Karpas-422 (cell line): Measurements from ENCODE around the gene EIF5AL1. TPM values are rescaled to one million over a fixed set of nuclear protein-coding genes. Genes with fewer than 3 reads are reported as not detected.

Experiments used
- DNase-seq: peaks from one replicate; pipeline ENCODE4 v3.0.0-alpha.2; 2015
- H2AFZ ChIP-seq: fragments of 200-600 bp; sonication (generic); 2 replicates; pipeline ENCODE4 v1.6.1; 2014; ENCODE audit warnings: antibody characterized with exemption, low read length, mixed read lengths
- H3K27ac ChIP-seq: fragments of 200-600 bp; sonication (generic); 2 replicates; pipeline ENCODE4 v1.5.1; 2014; ENCODE audit warnings: mild to moderate bottlenecking, low read length, moderate library complexity
- H3K27me3 ChIP-seq: fragments of 200-600 bp; sonication (generic); 2 replicates; pipeline ENCODE4 v1.6.1; 2014; ENCODE audit warnings: low read length, mixed read lengths
- H3K36me3 ChIP-seq: fragments of 200-600 bp; sonication (generic); 2 replicates; pipeline ENCODE4 v1.6.1; 2014; ENCODE audit warnings: low read length, mixed read lengths; ENCODE audit not compliant: insufficient read depth
- H3K4me1 ChIP-seq: fragments of 200-600 bp; sonication (generic); 2 replicates; pipeline ENCODE4 v1.6.1; 2014; ENCODE audit warnings: mild to moderate bottlenecking, low read length, mixed read lengths
- H3K4me2 ChIP-seq: fragments of 200-600 bp; sonication (generic); 2 replicates; pipeline ENCODE4 v1.6.1; 2014; ENCODE audit warnings: low read length, low read depth, mild to moderate bottlenecking; ENCODE audit not compliant: poor library complexity, severe bottlenecking
- H3K4me3 ChIP-seq: fragments of 200-600 bp; sonication (generic); 2 replicates; pipeline ENCODE4 v1.5.1; 2014; ENCODE audit warnings: mild to moderate bottlenecking, antibody characterized with exemption, low read length, mixed read lengths
- H3K79me2 ChIP-seq: fragments of 200-600 bp; sonication (generic); 2 replicates; pipeline ENCODE4 v1.6.1; 2014; ENCODE audit warnings: mild to moderate bottlenecking, low read length, mixed read lengths
- H3K9ac ChIP-seq: fragments of 200-600 bp; sonication (generic); 2 replicates; pipeline ENCODE4 v1.6.0; 2014; ENCODE audit warnings: low read length
- H3K9me2 ChIP-seq: fragments of 200-600 bp; sonication (generic), shearing (Covaris generic); replicated peaks from 2 replicates; pipeline ENCODE4 v1.6.0; 2014; ENCODE audit warnings: mild to moderate bottlenecking, low read length, moderate library complexity; ENCODE audit not compliant: insufficient read depth
- H3K9me3 ChIP-seq: fragments of 300-700, 200-600 bp; sonication (generic); 2 replicates; pipeline ENCODE4 v1.6.1; 2014; ENCODE audit warnings: low read length, mixed read lengths
- H4K20me1 ChIP-seq: fragments of 200-600 bp; sonication (generic); 2 replicates; pipeline ENCODE4 v1.6.1; 2014; ENCODE audit warnings: mild to moderate bottlenecking, antibody characterized with exemption, low read length, low read depth; ENCODE audit not compliant: insufficient read depth
- total RNA-seq: library from RNA; depleted of rRNA; stranded (reverse); fragments of >200 nt; shearing (Covaris generic); gene quantifications from 2 replicates; pipeline ENCODE4 v1.2.3, GENCODE V29; 2014; ENCODE audit warnings: low replicate concordance

Gene EIF5AL1
- total RNA-seq, 1 experiment from 2014 or later, result 0.11 TPM

DNA sequence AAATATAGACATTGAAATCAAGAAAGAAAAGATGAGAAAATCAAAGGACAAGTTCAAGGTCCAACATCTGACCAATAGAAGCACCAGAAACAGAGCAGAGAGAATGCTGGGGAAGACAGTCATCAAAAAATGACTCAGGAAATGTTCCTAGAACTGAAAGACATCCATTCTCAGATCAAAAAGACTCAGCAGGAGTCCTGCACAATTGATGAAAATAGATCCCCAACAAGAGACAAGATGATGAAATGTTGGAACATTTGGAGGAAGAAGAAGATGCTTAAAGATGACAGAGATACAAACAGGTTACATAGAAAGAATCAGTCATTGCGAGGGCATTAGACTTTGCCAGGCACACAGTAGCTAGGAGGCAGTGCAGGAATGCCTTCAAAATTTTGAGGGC lies 30.0 kb upstream of the EIF5AL1 start:
- Histone ChIP-seq H3K27ac (no peak overlapping the region), H3K9ac (no peak overlapping the region), H3K4me3 (no peak overlapping the region), H3K4me1 (no peaks in the 10 kb centered on the region), H3K9me2 (no peaks in the 10 kb centered on the region), H3K27me3 (0 out of 2 replicates have a peak, but pooled peaks cover 4% of the 10 kb centered on the region), H3K9me3 (no peaks in the 10 kb centered on the region), H3K79me2 (no peaks in the 10 kb centered on the region), H4K20me1 (no peaks in the 10 kb centered on the region), H2AFZ (no peak overlapping the region), H3K4me2 (no peak overlapping the region), H3K36me3 (no peaks in the 10 kb centered on the region)
- no peak for DNase-seq

DNA sequence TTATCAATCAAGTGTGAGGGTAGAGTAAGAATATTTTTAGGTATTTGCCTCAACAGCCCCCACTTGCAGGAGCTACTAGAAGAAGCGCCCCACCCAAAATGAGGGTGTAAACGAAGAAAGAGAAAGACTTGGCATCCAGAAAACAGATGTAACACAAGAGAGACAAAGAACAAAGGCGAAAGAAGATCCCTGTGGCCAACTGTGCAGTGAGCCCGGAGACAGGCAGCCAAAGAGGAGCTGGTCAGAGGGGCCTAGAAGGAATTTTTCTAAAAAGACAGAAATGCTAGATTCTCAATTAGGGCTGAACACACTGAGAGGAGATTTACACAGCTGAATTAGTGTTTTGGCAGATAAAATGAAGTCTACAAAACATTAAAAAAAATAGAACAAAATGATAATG lies 29.6 kb upstream of the EIF5AL1 start:
- Histone ChIP-seq H3K9me3 (no peaks in the 10 kb centered on the region), H3K9ac (no peak overlapping the region), H3K4me3 (no peak overlapping the region), H3K9me2 (no peaks in the 10 kb centered on the region), H4K20me1 (no peaks in the 10 kb centered on the region), H3K36me3 (no peaks in the 10 kb centered on the region), H3K4me2 (no peak overlapping the region), H3K79me2 (no peaks in the 10 kb centered on the region), H2AFZ (no peak overlapping the region), H3K27me3 (0 out of 2 replicates have a peak, but pooled peaks cover 4% of the 10 kb centered on the region), H3K27ac (no peak overlapping the region), H3K4me1 (no peaks in the 10 kb centered on the region)
- DNase-seq, result no peak

- no peaks in the 10 kb centered on the region for H3K79me2 ChIP-seq
- no peak overlapping the region for H3K4me2 ChIP-seq
- no peaks in the 10 kb centered on the region for H3K9me2 ChIP-seq
- H3K9me3 ChIP-seq, result no peaks in the 10 kb centered on the region
- H3K36me3 ChIP-seq, result no peaks in the 10 kb centered on the region
- H3K9ac ChIP-seq, result no peak overlapping the region
- DNase-seq, result no peak
- no peak overlapping the region for H3K4me3 ChIP-seq
- no peak overlapping the region for H3K27ac ChIP-seq
- no peaks in the 10 kb centered on the region; the same call in 1 of the 2 replicates for H4K20me1 ChIP-seq
- H3K4me1 ChIP-seq, result no peaks in the 10 kb centered on the region; the same call in 1 of the 2 replicates
- H2AFZ ChIP-seq, result no peak overlapping the region
- H3K27me3 ChIP-seq, result 0 out of 2 replicates have a peak, but pooled peaks cover 4% of the 10 kb centered on the region
These were observed 29.0 kb upstream of the EIF5AL1 start for GRCh38 chr10:79483299-79483698.

GRCh38 chr10:79483948-79484347 lies 28.4 kb upstream of the EIF5AL1 start:
- DNase-seq, result no peak
- Histone ChIP-seq H3K4me3 (no peak overlapping the region), H3K4me1 (peaks cover 6% of the 10 kb centered on the region), H3K9me3 (no peaks in the 10 kb centered on the region), H3K9ac (no peak overlapping the region), H3K79me2 (no peaks in the 10 kb centered on the region), H3K4me2 (no peak overlapping the region), H4K20me1 (no peaks in the 10 kb centered on the region; the same call in 1 of the 2 replicates), H3K27me3 (0 out of 2 replicates have a peak, but pooled peaks cover 4% of the 10 kb centered on the region), H3K27ac (no peak overlapping the region), H2AFZ (no peak overlapping the region), H3K9me2 (no peaks in the 10 kb centered on the region), H3K36me3 (no peaks in the 10 kb centered on the region)

- no peak for DNase-seq
- no peaks in the 10 kb centered on the region; the same call in 1 of the 2 replicates for H4K20me1 ChIP-seq
- no peaks in the 10 kb centered on the region for H3K9me3 ChIP-seq
- no peaks in the 10 kb centered on the region for H3K79me2 ChIP-seq
- H3K36me3 ChIP-seq, result no peaks in the 10 kb centered on the region
- 0 out of 2 replicates have a peak, but pooled peaks cover 4% of the 10 kb centered on the region for H3K27me3 ChIP-seq
- H3K4me2 ChIP-seq, result no peak overlapping the region
- peaks cover 8% of the 10 kb centered on the region for H3K4me1 ChIP-seq
- H3K9me2 ChIP-seq, result no peaks in the 10 kb centered on the region
- no peak overlapping the region for H3K4me3 ChIP-seq
- no peak overlapping the region for H3K9ac ChIP-seq
- no peak overlapping the region for H2AFZ ChIP-seq
- H3K27ac ChIP-seq, result no peak overlapping the region
These were observed 27.9 kb upstream of the EIF5AL1 start for GRCh38 chr10:79484476-79484875.

- H3K4me1 ChIP-seq, result peaks cover 8% of the 10 kb centered on the region
- H3K4me2 ChIP-seq, result no peak overlapping the region
- no peak overlapping the region for H3K27ac ChIP-seq
- no peaks in the 10 kb centered on the region for H3K27me3 ChIP-seq
- no peaks in the 10 kb centered on the region for H3K9me3 ChIP-seq
- no peak overlapping the region for H3K4me3 ChIP-seq
- H2AFZ ChIP-seq, result no peak overlapping the region
- no peaks in the 10 kb centered on the region; the same call in 1 of the 2 replicates for H4K20me1 ChIP-seq
- no peaks in the 10 kb centered on the region for H3K9me2 ChIP-seq
- H3K36me3 ChIP-seq, result no peaks in the 10 kb centered on the region
- no peaks in the 10 kb centered on the region for H3K79me2 ChIP-seq
- DNase-seq, result peak; percentile 87
- H3K9ac ChIP-seq, result no peak overlapping the region
These were observed 24.8 kb upstream of the EIF5AL1 start for GRCh38 chr10:79487296-79488194.

DNA sequence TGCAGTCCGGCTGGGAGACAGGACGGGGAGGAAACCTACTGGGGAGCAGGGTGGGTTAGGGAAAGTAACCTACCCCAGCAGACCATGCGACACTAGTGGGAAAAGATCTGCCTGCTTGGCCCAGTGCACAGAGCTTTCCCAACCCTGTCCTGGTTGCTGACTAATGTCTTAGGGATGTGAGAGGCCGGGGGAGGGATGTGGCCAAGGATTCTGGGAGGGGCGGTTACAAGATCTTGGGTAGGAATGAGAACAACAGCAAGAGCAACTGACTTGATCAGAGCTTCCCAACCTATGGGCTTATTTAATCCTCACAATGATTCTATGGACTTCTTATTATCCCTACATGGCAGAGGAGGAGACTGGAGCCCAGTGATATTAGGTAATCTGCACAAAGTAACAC lies 24.0 kb upstream of the EIF5AL1 start:
- H3K4me2 ChIP-seq, result no peak overlapping the region
- H2AFZ ChIP-seq, result no peak overlapping the region

GRCh38 chr10:79488870-79489269 lies 23.5 kb upstream of the EIF5AL1 start:
- Histone ChIP-seq H3K9me2 (no peaks in the 10 kb centered on the region), H3K4me3 (no peak overlapping the region), H4K20me1 (no peaks in the 10 kb centered on the region; the same call in 1 of the 2 replicates), H3K36me3 (no peaks in the 10 kb centered on the region), H3K9me3 (no peaks in the 10 kb centered on the region), H2AFZ (peak overlapping the region; percentile 25; the same call in 1 of the 2 replicates), H3K27me3 (no peaks in the 10 kb centered on the region), H3K79me2 (no peaks in the 10 kb centered on the region), H3K9ac (no peak overlapping the region), H3K4me1 (peaks cover 8% of the 10 kb centered on the region), H3K4me2 (no peak overlapping the region), H3K27ac (no peak overlapping the region)
- DNase-seq, result peak; percentile 66

More for the DNA sequence above, 24.0 kb upstream of the EIF5AL1 start:
- Histone ChIP-seq H4K20me1 (no peaks in the 10 kb centered on the region; the same call in 1 of the 2 replicates), H3K27me3 (no peaks in the 10 kb centered on the region), H3K79me2 (no peaks in the 10 kb centered on the region), H3K27ac (no peak overlapping the region), H3K9ac (no peak overlapping the region), H3K4me1 (peaks cover 8% of the 10 kb centered on the region), H3K9me2 (no peaks in the 10 kb centered on the region), H3K4me3 (no peak overlapping the region), H3K36me3 (no peaks in the 10 kb centered on the region), H3K9me3 (no peaks in the 10 kb centered on the region)
- no peak for DNase-seq
